DOHH2 (cell line): ENCODE measurements around the gene KLHL42.
A peak's percentile ranks its signal among the peaks of the same experiment; 100 is the strongest.

ENCODE experiments used
- H3F3A ChIP-seq: fragments of 200-600 bp; sonication (generic), shearing (Covaris generic); 2 replicates; pipeline ENCODE4 v1.6.0; 2016; ENCODE audit warnings: antibody characterized with exemption, mild to moderate bottlenecking; ENCODE audit not compliant: control insufficient read depth, insufficient read depth
- H3K27ac ChIP-seq: fragments of 200-600 bp; sonication (generic); 2 replicates; pipeline ENCODE4 v1.5.1; 2014; ENCODE audit warnings: low read depth, mild to moderate bottlenecking, low read length, moderate library complexity
- H3K27me3 ChIP-seq: fragments of 200-600 bp; sonication (generic); 2 replicates; pipeline ENCODE4 v1.6.1; 2014; ENCODE audit warnings: mild to moderate bottlenecking, low read length, mixed read lengths; ENCODE audit not compliant: control insufficient read depth
- H3K36me3 ChIP-seq: fragments of 200-600 bp; sonication (generic); 2 replicates; pipeline ENCODE4 v1.6.1; 2014; ENCODE audit warnings: mild to moderate bottlenecking, low read length, moderate library complexity, mixed read lengths; ENCODE audit not compliant: control insufficient read depth
- H3K4me1 ChIP-seq: fragments of 200-600 bp; sonication (generic); 2 replicates; pipeline ENCODE4 v1.6.1; 2014; ENCODE audit warnings: mild to moderate bottlenecking, low read length, mixed read lengths; ENCODE audit not compliant: control insufficient read depth
- H3K4me2 ChIP-seq: fragments of 200-600 bp; sonication (generic); 2 replicates; pipeline ENCODE4 v1.6.0; 2014; ENCODE audit warnings: mild to moderate bottlenecking, low read length, moderate library complexity
- H3K4me3 ChIP-seq: fragments of 200-600 bp; sonication (generic); 2 replicates; pipeline ENCODE4 v1.5.1; 2014; ENCODE audit warnings: mild to moderate bottlenecking, low read length, mixed read lengths
- H3K79me2 ChIP-seq: fragments of 200-600 bp; sonication (generic); 2 replicates; pipeline ENCODE4 v1.6.1; 2014; ENCODE audit warnings: mild to moderate bottlenecking, low read length, mixed read lengths; ENCODE audit not compliant: control insufficient read depth
- H3K9me2 ChIP-seq: fragments of 200-600 bp; sonication (generic); replicated peaks from 2 replicates; pipeline ENCODE4 v1.6.1; 2014; ENCODE audit warnings: mild to moderate bottlenecking, low read length, mixed read lengths; ENCODE audit not compliant: control insufficient read depth
- H3K9me3 ChIP-seq: fragments of 200-600 bp; sonication (generic); 2 replicates; pipeline ENCODE4 v1.6.1; 2014; ENCODE audit warnings: antibody characterized with exemption, low read length, mixed read lengths; ENCODE audit not compliant: control insufficient read depth, insufficient read depth
- H4K20me1 ChIP-seq: fragments of 200-600 bp; sonication (generic); 2 replicates; pipeline ENCODE4 v1.6.0; 2014; ENCODE audit warnings: low read depth, mild to moderate bottlenecking, antibody characterized with exemption, low read length, moderate library complexity; ENCODE audit not compliant: control insufficient read depth, insufficient read depth
- CTCF ChIP-seq: fragments of 200-600 bp; sonication (generic); IDR thresholded peaks from one replicate; pipeline ENCODE4 v1.5.1; 2014; ENCODE audit warnings: antibody characterized with exemption, mild to moderate bottlenecking, low read depth, low read length; ENCODE audit not compliant: poor library complexity, severe bottlenecking
- EZH2phosphoT487 ChIP-seq: fragments of 200-600 bp; sonication (generic); IDR thresholded peaks from 2 replicates; pipeline ENCODE4 v1.6.1; 2017; ENCODE audit warnings: borderline replicate concordance, mild to moderate bottlenecking, antibody characterized with exemption, low read length, moderate library complexity, mixed read lengths

KLHL42 gene

GRCh38 chr12:27818401-27818918 is 38.4 kb downstream of the KLHL42 start:
- Histone ChIP-seq H4K20me1 (no peaks in the 10 kb centered on the region), H3K4me1 (peaks cover 44% of the 10 kb centered on the region), H3F3A (no peaks in the 10 kb centered on the region), H3K36me3 (no peaks in the 10 kb centered on the region), H3K27me3 (no peaks in the 10 kb centered on the region), H3K4me3 (no peak overlapping the region), H3K9me3 (no peaks in the 10 kb centered on the region), H3K79me2 (no peaks in the 10 kb centered on the region), H3K4me2 (no peak overlapping the region), H3K9me2 (no peaks in the 10 kb centered on the region), H3K27ac (no peak overlapping the region)
- TF ChIP-seq CTCF = no peak
- TF ChIP-seq EZH2phosphoT487 = no peak

GRCh38 chr12:27820564-27820963 is 40.5 kb downstream of the KLHL42 start:
- no peaks in the 10 kb centered on the region for H3K36me3 ChIP-seq

GRCh38 chr12:27821259-27821973 is 41.4 kb downstream of the KLHL42 start:
- Histone ChIP-seq H3K4me3 (peak overlapping the region; percentile 72), H3K36me3 (no peaks in the 10 kb centered on the region), H3K79me2 (no peaks in the 10 kb centered on the region), H4K20me1 (no peaks in the 10 kb centered on the region), H3K4me1 (peaks cover 61% of the 10 kb centered on the region), H3K9me2 (no peaks in the 10 kb centered on the region), H3K4me2 (peak overlapping the region; percentile 81), H3F3A (0 out of 2 replicates have a peak, but pooled peaks cover 4% of the 10 kb centered on the region), H3K27ac (peak overlapping the region; percentile 80; the same call in 1 of the 2 replicates), H3K9me3 (no peaks in the 10 kb centered on the region), H3K27me3 (no peaks in the 10 kb centered on the region)
- TF ChIP-seq CTCF (peak; percentile 69), EZH2phosphoT487 (no peak)

More at GRCh38 chr12:27820564-27820963, 40.5 kb downstream of the KLHL42 start:
- Histone ChIP-seq H4K20me1 (no peaks in the 10 kb centered on the region), H3K9me3 (no peaks in the 10 kb centered on the region), H3K9me2 (no peaks in the 10 kb centered on the region), H3K4me3 (no peak overlapping the region), H3K79me2 (no peaks in the 10 kb centered on the region), H3K27me3 (no peaks in the 10 kb centered on the region), H3F3A (0 out of 2 replicates have a peak, but pooled peaks cover 4% of the 10 kb centered on the region), H3K4me2 (no peak overlapping the region), H3K27ac (no peak overlapping the region), H3K4me1 (peaks cover 61% of the 10 kb centered on the region)
- TF ChIP-seq EZH2phosphoT487 (no peak), CTCF (no peak)
